Iris pigment epithelial cell (primary cell): Measurements from ENCODE around the gene MYO16.

Experiments
- DNase-seq: peaks from one replicate; pipeline ENCODE4 v3.0.0-alpha.2; 2011; ENCODE audit warnings: low read depth

MYO16 gene

DNA sequence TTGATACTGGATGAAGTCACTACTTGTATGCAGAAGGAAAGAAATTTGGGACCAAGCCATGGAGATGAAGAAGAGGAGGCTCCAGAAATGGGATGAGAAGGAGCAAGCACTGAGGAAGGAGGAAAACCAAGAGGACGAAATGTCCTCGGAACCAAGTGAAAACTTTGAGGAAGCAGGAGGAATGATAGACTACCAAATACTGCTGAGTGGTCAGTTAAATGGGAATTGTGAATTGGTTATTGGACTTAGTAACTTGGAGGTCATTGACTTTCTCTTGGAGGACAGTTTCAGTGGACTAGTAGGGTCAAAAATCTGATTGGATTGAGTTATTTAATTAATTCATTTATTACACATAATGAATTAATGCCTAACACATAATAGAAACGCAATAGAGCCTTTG lies 167.9 kb downstream of the MYO16 start:
- no peak for DNase-seq

DNA sequence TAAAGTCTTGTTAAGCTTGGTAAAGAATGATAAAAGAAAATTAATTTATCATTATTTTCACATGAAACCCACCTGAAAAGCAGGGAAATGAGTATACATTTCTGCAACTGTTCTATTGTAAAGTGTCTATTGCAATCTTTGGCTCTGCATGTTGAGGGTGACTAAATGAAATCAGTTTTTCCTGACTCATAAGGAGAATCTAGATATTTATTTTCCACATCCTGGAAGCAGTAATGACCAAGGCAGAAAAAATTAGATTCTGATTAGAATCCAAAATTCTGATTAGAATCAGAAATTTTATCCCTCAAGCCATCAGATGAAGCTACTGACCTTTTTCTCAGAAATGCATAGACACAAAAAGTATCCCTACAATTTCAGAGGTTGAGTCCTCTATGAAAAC lies 178.4 kb downstream of the MYO16 start:
- DNase-seq, result peak; percentile 43

DNA sequence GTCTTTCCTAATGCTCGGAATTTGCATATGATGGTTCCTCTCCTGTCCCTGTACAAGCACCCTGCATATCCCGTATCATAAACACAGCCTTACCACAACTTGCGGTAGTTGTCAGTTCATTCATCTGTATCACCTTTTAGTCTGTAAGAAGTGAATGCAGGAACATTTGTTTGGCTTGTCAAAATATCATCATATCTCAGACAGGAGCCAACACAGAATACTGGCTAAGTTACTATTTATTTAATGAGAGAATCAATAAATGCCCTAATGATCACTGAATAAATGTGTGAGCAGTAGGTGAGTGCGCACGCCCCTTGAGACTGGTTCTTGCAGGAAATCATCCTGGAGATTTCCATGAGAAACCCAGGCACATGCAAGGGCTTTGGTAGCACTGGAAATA lies 182.8 kb downstream of the MYO16 start:
- no peak for DNase-seq

DNA sequence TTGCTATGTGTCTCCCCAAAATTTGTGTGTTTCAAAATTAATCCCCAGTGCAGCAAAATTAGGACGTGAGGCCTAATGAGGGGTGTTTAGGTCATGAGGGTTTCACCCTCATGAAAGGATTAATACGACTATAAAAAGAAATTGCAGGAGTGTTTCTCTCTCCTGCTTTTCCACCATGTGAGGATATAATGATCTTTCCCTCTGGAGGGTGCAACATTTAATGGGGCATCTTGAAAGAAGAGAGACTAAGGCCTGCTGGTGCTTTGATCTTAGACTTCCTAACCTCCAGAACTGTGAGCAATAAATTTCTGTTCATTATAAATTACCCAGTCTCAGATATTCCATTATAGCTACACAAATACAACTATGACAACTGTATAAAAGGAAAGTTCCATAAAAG lies 183.2 kb downstream of the MYO16 start:
- DNase-seq, result no peak

DNA sequence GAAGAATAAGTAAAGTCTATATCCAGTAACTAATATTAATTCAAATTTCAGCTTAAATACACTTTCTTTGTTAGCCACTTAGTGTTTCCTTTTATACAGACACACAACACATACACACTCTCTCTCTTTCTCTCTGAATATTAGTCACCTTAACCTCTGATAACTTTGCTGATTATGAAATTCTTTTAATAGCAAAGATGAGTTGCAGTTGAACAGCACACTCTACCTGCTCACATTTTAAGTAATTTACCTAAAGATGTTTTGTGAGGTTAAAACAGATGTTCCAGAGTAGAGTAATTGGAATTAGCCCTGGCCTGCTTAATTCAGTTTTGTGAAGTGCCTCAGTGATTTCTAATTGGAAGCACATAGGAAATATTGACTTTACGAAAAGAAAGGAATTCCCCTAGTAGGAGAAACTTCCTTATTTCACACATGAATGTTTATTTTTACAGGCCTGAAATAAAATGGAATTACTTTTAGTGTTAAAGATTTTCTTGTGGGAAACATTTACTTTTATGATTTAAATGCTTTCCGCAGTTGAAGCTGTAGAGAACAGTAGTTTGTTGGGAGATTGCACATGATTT lies 184.3 kb downstream of the MYO16 start:
- no peak for DNase-seq

DNA sequence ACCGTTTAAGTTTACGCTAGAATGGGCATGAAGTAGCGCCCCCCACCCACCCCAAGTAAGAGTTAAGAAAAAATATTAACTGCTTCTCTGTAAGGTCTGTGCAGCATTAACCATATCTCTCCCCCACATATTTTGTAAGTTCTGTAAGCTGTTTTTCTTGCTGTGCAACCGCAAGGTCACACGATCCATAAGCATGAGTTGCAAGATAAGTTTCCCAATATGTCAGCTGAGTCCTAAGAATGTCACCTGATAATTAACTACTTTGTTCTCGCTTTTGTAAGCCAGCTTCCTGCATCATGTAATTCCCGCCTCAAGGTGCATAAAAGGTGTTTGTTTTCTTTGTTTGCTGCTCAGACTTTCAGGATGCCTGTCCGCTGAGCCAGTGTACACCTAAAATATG lies 187.0 kb downstream of the MYO16 start:
- peak; percentile 41 for DNase-seq

DNA sequence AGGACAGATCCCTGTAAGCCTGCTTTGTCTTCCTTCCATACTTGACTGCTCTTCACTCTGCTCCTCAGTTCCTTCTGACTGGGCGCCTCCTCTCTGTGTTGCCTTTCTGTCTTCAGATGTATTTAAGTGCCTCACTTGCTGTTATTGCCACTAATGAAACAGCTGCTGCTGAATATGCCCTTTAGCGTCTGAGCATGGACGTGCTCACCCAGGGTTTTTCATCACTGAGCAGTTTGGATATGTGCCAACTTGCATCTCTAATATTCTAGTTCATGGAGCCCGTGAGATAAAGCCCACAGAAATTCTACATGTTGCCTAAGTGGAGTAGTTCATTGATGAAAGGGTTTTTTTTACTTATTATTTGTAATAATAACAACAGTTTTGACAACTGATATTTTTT lies 198.2 kb downstream of the MYO16 start:
- no peak for DNase-seq

DNA sequence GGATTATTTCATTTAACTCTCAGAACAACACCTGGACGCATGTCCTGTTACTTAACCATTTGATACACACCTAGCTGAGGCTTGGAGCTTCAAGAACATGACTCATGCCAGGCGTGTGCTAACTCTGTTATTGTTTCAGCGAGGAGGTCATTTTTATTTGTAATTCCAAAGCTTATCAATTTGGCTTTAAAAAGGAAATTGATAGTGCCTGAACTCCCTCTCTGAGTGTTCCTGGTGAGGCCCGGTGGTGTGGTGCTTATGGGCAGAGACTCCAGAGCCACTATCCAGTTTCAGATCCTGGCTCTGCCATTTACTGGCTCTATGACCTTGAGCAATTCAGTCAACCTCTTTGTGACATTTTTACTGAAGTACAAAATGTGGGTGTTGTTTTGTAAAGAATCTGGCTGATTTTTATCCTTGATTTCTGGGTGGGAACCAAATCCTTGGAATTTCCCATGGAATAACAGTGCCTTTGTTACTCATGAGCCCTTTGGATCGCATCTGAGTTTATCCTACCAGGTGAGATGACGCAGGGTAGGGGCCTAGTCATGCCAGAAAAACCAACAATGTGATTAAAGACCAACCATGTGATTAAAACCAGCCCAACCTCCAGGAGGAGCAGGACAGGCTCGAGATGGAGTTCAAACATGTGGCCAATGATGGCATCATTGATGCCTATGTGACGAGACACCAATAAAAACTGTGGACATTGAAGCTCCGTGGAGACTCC lies 198.8 kb downstream of the MYO16 start:
- peak; percentile 9 for DNase-seq

DNA sequence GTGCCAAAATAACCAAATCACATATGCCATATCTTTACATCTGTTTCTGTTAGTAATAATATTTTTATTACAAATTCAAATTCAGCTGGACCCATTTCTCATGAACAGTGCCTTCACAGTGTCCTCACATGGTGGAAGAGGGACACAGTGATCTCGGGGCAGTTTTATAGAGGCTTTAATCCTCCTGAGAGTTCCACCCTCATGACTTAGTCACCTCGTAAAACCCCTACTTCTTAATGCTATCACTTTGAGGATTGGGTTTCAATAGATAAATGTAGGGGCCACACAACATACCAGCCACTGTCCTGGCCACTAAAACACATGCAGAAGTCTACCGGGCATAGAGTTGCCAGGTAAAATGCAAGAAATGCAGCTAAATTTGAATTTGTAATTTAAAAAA lies 201.5 kb downstream of the MYO16 start:
- DNase-seq, result no peak

DNA sequence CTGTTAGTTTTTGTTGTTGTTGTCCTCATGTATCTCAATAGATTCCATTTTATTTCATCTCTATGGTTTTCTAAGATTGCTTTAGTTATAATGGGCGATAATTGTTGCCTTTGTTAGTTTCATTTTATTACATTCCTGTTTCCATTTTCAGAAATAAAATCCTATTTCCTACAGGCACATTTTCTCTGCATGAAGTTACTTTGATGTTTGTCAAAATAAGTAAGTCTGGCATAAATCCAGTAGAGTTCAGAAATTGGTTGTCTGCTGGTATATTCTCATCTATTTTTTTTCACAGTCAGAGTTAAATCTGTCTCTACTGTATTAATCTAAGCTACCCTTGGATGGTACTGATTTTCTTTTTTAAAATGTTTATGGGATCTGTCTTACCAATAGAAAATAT lies 204.1 kb downstream of the MYO16 start:
- DNase-seq, result no peak

DNA sequence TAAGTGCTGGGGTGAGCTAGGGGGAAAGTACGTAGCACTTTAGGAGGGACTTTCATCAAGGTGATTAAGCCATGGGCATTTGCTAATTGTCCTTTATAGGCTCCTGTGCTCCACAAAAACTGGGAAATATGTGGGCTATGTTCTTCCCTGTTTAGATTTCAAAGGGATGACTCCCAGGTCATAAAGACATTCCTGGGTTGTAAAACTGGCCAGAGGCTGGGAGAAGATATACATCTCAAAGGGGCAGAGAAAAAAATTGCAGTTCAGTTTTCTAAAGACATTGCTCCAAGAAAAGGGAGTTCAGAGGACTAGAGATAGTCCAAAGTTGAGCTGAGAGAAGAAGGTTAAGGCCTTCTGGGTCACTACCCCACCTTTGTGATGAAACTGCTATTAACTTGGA lies 204.8 kb downstream of the MYO16 start:
- DNase-seq, result no peak

DNA sequence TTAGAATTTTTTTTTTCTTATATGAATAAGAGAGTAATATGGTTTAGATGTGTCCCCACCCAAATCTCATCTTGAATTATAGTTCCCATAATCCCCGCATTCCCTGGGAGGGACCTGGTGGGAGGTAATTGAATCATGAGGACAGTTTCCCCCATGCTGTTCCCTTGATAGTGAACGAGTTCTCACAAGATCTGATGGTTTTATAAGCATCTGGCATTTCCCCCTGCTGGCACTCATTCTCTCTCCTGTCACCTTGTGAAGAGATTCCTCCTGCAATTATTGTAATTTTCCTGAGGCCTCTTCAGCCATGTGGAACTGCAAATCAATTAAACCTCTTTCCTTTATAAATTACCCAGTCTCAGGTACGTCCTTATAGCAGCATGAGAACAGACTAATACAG lies 205.7 kb downstream of the MYO16 start:
- DNase-seq, result no peak

DNA sequence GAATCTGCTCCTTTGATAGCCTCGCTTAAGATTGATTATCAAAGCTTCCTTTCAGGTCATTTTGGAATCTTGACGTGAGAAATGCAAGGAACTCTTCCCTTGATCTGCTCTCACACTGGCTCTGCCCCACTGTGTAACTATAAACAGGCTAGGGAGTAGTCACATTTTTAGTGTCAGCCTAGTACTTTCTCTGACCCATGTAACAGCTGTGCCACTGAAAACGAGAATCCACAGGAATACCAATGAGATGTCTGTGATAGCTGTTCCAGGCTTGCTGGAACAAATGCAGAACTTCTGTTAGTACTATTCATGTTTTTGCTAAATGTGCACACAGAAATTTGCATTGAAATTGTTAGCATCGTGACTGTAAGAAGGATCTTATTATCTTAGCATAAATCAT lies 221.3 kb downstream of the MYO16 start:
- DNase-seq, result no peak

DNA sequence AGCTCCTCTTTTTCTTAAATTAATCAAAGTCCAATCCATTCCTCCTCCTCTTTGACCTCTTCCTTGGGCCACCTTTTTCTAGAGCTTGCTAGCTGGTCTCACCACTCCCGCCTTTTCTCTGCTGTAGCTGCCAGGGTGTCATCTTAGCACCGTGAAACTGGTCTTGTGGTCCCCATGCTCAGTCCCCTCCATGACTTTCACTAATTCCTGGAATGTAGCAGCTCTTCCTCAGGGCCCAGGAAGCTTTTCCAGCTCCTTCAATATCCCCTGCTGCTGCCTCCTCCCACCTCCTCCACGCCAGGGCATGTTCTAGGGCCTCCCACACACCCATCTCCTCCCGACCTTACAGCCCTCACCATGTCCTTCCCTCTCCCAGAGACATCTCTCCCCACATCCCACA lies 222.2 kb downstream of the MYO16 start:
- no peak for DNase-seq

DNA sequence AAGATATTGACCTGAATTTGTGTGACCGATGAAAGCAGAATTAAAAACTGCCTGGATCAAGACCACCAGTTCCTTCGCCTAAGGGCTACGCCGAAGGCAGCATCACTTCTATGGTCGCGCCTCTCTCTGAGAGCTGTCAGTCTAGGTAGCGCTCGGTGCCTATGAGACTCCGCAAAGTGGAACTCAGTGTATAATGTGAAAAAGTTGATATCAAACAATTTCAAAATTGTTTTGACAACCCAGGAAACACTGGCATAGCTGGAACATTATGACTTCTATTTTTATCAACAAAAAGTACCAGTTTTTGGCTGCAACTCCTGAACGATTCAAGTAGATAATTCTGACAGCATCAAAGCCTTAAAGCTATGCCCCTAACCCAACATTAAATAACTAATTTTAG lies 223.6 kb downstream of the MYO16 start:
- DNase-seq, result no peak

DNA sequence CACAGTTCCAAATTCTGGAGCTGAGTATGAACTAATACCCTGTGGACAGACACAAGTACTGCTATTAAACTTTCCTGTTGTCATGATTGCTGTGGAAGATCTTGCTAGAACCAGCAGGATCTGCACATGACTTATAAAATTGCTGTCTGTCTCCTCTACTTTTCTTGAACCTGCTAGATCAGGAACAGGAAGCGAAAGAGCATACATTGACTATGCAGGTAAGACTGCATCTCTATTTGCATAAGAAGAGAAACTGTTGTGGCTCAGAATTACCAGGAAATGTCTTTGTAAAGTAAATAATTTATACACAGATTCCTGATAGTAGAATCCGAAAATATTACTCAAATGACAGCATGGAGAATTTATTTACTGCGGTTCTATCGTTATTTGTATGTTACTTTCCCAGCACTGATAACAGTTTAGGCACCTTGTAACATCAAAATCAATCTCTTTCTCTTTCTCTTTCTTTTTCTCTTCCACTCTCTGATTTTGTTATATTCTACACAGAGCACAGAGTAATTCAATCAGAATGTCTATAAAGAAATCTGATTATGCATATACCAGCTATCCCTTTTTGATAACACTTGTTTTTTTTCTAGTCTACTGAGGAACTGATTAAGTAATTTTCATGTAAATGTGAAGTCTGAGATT lies 226.5 kb downstream of the MYO16 start:
- DNase-seq, result no peak

DNA sequence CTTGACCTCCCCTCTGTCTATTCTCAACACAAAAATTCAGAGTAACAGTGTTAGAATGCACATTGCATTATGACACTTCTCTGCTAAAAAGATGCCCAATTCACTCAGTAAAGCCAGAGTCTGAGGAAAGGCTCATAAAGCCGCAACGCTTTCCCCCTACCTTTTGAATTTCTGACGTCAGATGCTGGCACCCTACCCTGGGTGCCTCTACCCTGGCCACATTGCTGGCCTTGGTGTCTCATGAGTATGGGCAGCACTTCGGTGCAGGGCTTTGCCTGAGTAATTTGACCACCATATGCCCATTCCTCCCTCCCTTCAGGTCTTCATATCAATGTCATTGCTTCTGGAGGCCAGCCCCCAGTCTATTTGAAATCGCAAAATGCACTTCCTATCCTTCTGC lies 229.3 kb downstream of the MYO16 start:
- DNase-seq, result no peak

DNA sequence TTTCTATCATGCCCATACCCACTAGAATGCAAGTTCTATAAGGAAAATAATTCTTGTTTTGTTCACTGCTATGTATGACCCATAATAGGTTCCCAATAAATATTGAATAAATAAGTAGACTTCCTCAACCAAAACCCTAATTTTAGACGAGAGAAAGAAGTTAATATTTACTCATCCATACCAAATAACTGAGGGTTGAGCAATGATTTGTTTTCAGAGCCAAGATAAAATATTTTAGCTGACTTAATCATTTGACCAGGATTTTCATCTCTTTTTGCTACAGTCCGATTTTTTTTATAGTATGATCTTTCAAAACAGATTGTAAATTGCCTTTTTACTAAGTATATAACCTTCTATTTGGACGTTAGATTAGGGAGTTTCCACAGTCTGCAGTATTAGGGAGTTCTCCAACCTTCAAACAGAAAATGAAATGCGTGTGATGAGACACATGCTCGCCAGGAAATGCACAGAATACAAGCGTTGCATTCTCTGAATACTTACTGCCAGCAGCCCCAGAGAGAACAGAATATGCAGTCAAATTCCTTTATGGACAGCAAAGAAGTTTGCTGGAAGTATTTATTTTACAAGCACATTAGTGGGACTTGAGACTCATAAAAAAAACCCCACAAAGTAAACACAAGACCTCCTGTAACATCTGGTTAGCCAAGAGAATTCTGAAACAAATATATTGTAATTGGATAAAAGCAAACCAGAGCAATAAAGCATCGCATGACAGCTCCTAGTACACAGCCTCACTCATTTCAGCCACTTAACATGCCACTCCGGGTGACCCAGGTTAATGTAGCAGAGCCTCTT lies 230.0 kb downstream of the MYO16 start:
- DNase-seq, result peak; percentile 94

DNA sequence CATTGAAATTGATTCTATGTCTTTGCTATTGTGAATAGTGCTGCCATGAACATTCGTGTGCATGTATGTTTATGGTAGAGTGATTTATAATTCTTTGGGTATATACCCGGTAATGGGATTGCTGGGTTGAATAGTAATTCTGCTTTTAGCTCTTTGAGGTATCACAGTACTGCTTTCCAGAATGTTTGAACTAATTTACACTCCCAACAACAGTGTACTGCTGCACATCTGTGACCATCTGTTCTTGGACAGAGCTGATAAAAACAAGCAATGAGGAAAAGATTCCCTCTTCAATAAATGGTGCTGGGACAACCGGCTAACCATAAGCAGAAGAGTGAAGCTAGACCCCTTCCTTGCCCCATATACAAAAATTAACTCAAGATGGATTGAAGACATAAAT lies 231.0 kb downstream of the MYO16 start:
- no peak for DNase-seq

DNA sequence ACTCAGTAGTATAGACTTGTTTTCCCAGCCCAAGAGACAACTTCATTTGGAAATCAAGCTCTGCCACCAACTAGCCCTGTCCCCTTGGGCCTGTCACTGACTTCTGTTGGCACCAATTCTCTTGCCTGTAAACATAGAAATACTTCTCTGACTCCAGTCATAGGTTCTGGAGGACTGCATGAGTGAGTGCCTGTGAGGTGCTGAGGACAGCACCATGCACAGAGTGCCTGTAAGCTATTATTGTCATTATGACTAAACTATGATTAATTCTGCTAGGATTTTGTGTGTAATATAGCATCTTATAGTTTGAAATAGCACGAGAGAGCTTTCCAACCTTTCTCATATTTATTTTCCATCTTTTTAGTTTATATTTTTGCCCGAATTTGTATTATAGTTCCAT lies 247.9 kb downstream of the MYO16 start:
- peak; percentile 52 for DNase-seq

DNA sequence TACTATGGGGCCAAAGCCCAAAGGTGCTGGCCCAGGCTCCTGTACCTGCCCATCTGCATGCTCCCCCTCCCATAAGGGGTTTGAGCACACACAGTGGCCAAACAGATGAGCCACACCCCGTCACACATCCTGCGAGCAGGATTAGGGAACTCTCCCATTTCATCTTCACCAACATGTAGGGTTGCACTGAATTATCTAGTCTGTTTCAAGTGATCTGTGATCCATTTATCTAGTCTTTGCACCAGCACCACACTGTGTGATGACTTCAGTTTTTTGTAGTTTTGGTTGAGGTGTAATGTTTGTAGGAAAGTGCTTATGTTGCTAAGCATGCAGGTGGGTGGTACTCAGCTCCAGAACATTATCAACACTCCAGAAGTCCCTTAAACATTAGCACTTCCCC lies 249.3 kb downstream of the MYO16 start:
- no peak for DNase-seq

DNA sequence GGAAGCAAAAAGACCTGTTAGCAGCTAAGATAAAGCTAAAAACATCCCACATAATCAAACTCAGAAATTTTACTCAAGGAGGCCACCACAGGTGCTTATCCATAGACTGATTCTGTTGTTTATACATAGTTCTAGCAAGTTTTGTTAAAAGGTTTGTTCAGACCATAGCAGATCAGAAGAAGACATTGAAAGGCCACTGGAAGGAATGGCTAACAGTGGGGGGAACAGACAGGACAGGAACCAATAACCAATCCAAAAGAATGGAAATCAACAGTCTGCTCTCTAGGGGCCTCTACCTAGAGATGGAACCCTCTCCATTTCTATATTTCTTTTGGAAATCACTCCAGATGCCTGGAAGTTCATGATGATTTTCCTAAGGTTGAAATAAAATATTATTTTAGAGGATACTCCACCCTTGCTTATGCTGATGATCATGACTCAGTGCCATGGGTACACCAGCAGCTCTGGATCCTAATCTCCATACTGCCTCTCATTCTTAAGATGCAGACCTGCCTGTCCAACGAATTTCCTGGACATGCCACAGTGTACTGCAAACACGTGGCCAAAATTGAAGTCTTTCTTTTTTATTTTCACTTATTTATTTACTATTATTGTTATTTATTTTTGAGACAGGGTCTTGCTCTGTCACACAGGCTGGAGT lies 260.0 kb downstream of the MYO16 start:
- DNase-seq, result no peak
